HG02798 (cell line): ENCODE measurements around the gene RXRA.

ENCODE experiments used
- ATAC-seq: cut with Tn5 transposase; IDR thresholded peaks from one replicate; pipeline ENCODE4 v1.9.1; 2021; ENCODE audit warnings: mild to moderate bottlenecking; ENCODE audit not compliant: unreplicated experiment, poor library complexity

Gene RXRA

GRCh38 chr9:134347996-134348395, 21.7 kb downstream of the RXRA start:
- ATAC-seq = no peak

GRCh38 chr9:134348404-134349155, 22.3 kb downstream of the RXRA start:
- no peak for ATAC-seq

- ATAC-seq = no peak
Measured at GRCh38 chr9:134349936-134350335, 23.7 kb downstream of the RXRA start.

- ATAC-seq = no peak
Measured at GRCh38 chr9:134350416-134350994, 24.2 kb downstream of the RXRA start.

GRCh38 chr9:134351606-134352176, 25.4 kb downstream of the RXRA start:
- no peak for ATAC-seq

GRCh38 chr9:134352247-134352933, 26.1 kb downstream of the RXRA start:
- ATAC-seq = no peak

- ATAC-seq = no peak
Measured at GRCh38 chr9:134353539-134353938, 27.3 kb downstream of the RXRA start.

GRCh38 chr9:134355158-134355557, 28.9 kb downstream of the RXRA start:
- ATAC-seq = no peak

- no peak for ATAC-seq
Measured at GRCh38 chr9:134355561-134356279, 29.5 kb downstream of the RXRA start.

- no peak for ATAC-seq
Measured at GRCh38 chr9:134356496-134357470, 30.5 kb downstream of the RXRA start.

GRCh38 chr9:134357631-134358025, 31.4 kb downstream of the RXRA start:
- ATAC-seq = no peak

GRCh38 chr9:134358026-134358661, 31.9 kb downstream of the RXRA start:
- ATAC-seq = no peak

- no peak for ATAC-seq
Measured at GRCh38 chr9:134358662-134359319, 32.5 kb downstream of the RXRA start.

- ATAC-seq = no peak
Measured at GRCh38 chr9:134359493-134360179, 33.4 kb downstream of the RXRA start.

- no peak for ATAC-seq
Measured at GRCh38 chr9:134360180-134360759, 34.0 kb downstream of the RXRA start.

GRCh38 chr9:134360897-134361296, 34.6 kb downstream of the RXRA start:
- no peak for ATAC-seq

GRCh38 chr9:134361426-134361825, 35.2 kb downstream of the RXRA start:
- ATAC-seq = no peak
